Right ventricle myocardium inferior (tissue), 1 donor: Measurements from ENCODE around the gene GRAP. TPM values are rescaled to one million over a fixed set of nuclear protein-coding genes. Genes with fewer than 3 reads are reported as not detected.
"Not testable (repeated sequence)": the region's sequence is repeated elsewhere in the genome, so short reads cannot be mapped to it uniquely, and the experiment has no call there.

Experiments
- ATAC-seq: fragments of 200-7000 bp; cut with Tn5 transposase; one replicate; pipeline ENCODE4 v1.9.1; 2020; ENCODE audit warnings: mild to moderate bottlenecking, moderate library complexity
- DNase-seq: peaks from one replicate; pipeline ENCODE4 v3.0.0; 2021; ENCODE audit errors: missing footprints
- intact Hi-C: fragments of 100-400 bp; cut with DNase I; formaldehyde crosslinking; loops from one replicate; pipeline ENCODE4 v1.11.0; 2022
- total RNA-seq: library from RNA; stranded (reverse); fragmentation: NEBNext Ultra II Directional; extraction: Animal tissue kit (Norgen Biotek cat#: 25700); gene quantifications from one replicate; pipeline ENCODE4 v1.2.1, GENCODE V29; 2021
- donor health status: DM: no; HTN: yes; CAD: no; lungs with severe emphysema.

GRAP gene
- total RNA-seq, 1 donor from 2014 or later, result 2.0 TPM

- DNase-seq (no peak), ATAC-seq (no peak)
- intact Hi-C loops, result no loop called here
Observed at GRCh38 chr17:19022128-19022527, 24.6 kb downstream of the GRAP start.

GRCh38 chr17:19021622-19022083 is 25.1 kb downstream of the GRAP start:
- ATAC-seq (no peak), DNase-seq (peak; percentile 55)
- intact Hi-C loops, result no loop called here

- DNase-seq, result peak; percentile 34
- intact Hi-C loops, ATAC-seq: not testable (repeated sequence)
Observed at GRCh38 chr17:19021011-19021621, 25.6 kb downstream of the GRAP start.

- intact Hi-C loops, result no loop called here
- DNase-seq (peak; percentile 30), ATAC-seq (no peak)
Observed at GRCh38 chr17:19020016-19020415, 26.7 kb downstream of the GRAP start.

- ATAC-seq, result no peak
- DNase-seq, result peak; percentile 46
- intact Hi-C loops, result no loop called here
Observed at GRCh38 chr17:19019041-19019941, 27.5 kb downstream of the GRAP start.

- DNase-seq (peak; percentile 37), ATAC-seq (no peak)
- intact Hi-C loops, result no loop called here
Observed at GRCh38 chr17:19018600-19018950, 28.2 kb downstream of the GRAP start.

- peak; percentile 43 for DNase-seq
- no peak for ATAC-seq
- intact Hi-C loops, result no loop called here
Observed at GRCh38 chr17:19017804-19018599, 28.8 kb downstream of the GRAP start.

GRCh38 chr17:19017401-19017800 is 29.4 kb downstream of the GRAP start:
- DNase-seq (peak; percentile 32), ATAC-seq (no peak)
- intact Hi-C loops, result no loop called here

GRCh38 chr17:19016881-19017280 is 29.9 kb downstream of the GRAP start:
- peak; percentile 55 for DNase-seq
- no peak for ATAC-seq
- intact Hi-C loops, result no loop called here

- intact Hi-C loops, result no loop called here
- peak; percentile 18 for DNase-seq
- ATAC-seq, result no peak
Observed at GRCh38 chr17:19016297-19016696, 30.5 kb downstream of the GRAP start.

GRCh38 chr17:19015428-19015827 is 31.3 kb downstream of the GRAP start:
- intact Hi-C loops, result no loop called here
- ATAC-seq, result no peak

GRCh38 chr17:19014628-19015215 is 32.0 kb downstream of the GRAP start:
- intact Hi-C loops, result no loop called here
- DNase-seq, result peak; percentile 34
- ATAC-seq, result no peak

More at GRCh38 chr17:19015428-19015827, 31.3 kb downstream of the GRAP start:
- peak; percentile 11 for DNase-seq

- no peak for ATAC-seq
Observed at GRCh38 chr17:19013806-19014627, 32.7 kb downstream of the GRAP start.

GRCh38 chr17:19013226-19013625 is 33.5 kb downstream of the GRAP start:
- intact Hi-C loops, result no loop called here
- ATAC-seq, result no peak
- peak; percentile 50 for DNase-seq

More at GRCh38 chr17:19013806-19014627, 32.7 kb downstream of the GRAP start:
- intact Hi-C loops, result no loop called here
- DNase-seq, result peak; percentile 13

GRCh38 chr17:19012171-19013080 is 34.3 kb downstream of the GRAP start:
- DNase-seq (peak; percentile 49), ATAC-seq (no peak)
- intact Hi-C loops, result no loop called here

GRCh38 chr17:19011581-19011980 is 35.2 kb downstream of the GRAP start:
- intact Hi-C loops, result no loop called here
- no peak for ATAC-seq
- peak; percentile 37 for DNase-seq
